GM04503 (cell line): ENCODE data around the gene LHX3.

Experiments used
- DNase-seq: peaks from one replicate; pipeline ENCODE4 v3.0.0-alpha.2; 2012; ENCODE audit warnings: low read depth

Gene LHX3

DNA sequence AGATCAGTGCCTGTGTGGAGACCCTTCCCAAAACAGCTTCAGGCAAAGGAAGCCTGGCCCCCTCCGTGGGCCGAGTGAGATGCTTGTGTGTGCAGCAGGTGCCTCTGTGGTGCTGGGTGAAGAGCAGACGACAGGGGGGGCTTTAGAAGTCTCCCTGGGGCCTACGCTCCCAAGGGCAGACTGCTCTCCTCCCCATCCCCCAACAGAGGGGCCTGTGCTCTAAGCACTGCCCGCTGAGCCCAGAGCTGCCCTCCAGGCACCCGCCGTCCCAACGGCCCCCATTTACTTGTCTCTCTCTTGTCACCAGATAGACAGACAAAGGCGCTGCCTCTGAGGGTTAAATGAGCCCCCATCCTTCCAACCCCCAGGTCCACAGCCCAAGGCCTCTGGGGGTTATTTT, 2.7 kb upstream of the LHX3 start:
- DNase-seq = no peak

DNA sequence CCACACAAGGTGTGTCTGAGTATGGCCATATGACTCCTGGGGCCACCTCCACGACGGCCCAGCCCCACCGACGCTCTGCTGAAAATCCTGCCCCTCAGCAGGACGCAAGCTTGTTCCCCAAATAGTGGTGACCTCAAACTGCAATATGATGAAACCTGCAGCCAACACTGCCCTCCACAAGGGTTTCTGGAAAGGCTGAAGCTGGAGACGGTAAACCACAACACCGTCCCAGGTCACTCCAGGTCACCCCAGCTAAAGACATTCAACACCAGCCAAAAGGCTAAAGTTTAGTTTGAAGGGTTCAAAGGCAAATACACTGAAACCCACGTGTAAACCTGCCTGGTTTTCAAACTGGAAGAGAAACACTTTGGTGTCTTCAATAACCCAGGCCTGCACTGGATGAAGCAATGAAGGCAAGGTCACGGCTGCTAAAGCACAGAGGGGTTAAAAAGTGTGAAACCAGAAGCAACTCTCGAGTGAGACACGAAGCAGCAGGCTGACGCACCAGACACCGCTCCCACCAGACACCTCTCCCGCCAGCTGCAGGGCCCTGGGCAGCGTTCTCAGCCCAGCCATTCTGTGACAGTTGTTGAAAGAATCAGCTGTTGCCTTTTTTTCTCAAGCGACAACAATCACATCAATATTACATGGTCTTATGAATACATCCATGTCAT, 1.8 kb upstream of the LHX3 start:
- no peak for DNase-seq

DNA sequence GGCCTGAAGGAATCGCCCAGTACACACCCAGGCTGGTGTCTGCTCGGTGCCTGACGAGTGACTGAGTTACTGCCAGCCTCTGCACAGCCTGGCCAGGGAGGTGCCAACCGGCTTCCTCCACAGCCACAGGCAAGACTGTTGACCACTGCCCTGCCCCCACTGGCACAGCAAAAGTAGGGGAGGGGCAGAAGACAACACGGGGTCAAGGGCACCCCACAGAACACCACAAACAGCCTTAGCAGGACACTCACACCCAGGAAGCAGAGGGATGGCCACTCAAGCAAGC, 722 bp upstream of the LHX3 start:
- DNase-seq = no peak

DNA sequence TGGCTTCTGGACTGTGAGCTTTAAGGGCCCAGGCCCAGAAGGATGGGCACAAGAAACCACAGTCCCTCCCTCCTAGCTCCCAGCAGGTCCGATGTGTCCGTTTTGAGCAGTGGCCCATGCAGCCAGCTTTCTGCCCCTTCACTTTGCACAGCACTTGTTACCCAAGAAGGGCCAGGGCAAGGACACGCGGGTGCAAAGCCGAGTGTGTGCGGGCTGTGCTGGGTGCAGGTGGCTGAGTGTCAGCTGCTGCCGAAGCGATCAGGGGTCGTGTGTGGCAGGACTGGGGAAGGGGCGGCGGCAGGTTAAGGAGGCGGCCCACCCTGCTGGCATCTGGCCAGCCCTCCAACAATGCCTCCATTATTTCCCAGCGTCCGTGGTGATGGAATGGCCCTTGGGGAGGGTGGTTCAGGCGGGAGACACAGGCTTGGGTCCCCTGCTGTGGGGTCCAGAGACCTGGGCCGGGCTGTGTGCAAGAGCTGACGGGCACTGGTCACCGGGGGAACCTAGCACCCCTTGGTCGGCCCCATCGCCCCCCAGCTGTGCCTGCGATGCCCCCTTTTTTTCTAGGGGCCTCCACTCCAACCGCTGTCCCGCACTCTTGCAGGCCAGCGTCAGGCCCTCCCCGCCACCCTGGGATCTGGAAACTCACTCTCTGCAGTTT, 653 bp downstream of the LHX3 start:
- no peak for DNase-seq

DNA sequence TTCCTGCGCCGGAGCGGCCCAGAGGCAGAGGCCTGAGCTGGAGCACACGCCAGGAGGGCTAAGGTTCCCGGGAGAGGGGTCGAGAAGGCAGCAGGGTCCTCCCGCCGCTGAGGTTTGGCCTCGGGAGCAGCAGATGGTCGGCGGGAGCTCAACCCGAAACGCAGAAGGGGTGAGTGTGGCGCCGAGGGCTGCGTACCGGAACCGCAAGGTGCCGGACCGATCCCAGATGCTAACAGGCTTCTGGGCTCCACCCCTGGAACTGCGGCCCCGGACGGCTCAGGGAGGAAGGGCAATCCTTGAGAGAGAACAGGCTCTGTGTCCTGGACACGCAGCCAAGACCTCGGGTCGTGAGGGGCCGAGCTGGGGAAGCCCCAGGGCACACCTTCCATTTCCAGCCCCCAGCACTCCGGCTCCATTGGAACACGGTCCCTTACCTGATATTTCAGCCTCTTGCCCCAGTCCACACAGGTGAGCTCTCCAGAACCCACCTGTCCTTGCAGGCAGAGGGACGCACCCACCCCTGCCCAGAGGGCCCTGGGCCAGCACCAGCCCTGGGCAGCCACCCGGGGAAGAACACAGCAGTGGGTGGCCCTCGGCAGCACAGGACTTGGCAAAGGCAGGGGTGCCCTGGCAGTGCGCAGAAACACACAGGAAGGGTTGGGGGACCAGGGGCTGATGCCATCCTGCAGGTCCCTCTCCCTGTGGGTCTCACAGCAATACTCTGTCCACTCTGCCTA, 1.4 kb downstream of the LHX3 start:
- DNase-seq = no peak

DNA sequence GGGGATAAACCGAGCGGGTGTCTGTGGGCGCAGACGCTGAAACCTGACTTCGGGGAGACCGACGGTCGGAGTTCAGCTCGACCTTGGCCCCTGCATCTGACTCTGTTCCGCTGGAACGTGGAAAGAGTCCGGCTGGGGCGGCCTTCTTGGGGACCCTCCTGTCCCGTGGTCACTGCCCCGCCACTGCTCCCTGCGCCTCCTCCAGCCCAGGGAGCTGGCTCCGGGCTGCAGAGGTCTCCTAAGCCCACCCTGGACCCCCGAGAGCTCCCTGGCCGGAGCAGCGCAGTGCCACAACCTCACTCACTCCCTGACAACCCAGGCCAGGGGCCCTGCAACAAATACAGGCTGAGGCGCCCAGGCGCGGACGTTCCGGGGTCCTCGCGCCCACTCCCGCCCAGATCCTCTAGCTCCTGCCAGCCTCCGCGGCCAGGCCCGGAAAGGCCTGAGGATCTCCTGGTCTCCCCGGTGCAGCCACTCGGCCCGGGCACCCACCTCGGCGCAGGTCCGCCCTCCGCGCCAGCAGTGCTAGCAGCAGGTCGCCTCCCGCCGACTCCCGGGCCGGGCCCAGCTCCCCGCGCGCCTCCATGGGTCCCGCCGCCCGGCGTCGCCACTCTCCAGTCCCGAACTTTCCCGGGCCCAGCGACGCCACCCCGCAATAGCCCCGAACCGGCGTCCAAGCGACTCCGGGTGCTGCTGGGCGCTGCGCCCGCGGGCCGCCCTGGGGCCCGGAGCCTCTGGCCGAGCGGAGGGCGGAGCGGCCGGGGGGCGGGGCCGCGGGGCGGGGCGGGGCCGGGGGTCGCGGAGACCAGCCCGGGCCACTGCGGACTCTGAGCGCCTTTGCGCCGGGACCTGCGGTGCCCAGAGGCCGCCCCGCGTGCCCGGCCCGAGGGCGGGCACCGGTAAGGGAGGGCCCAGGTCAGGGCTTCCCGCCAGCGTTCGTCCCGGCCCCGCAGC, 2.2 kb downstream of the LHX3 start:
- DNase-seq = no peak

DNA sequence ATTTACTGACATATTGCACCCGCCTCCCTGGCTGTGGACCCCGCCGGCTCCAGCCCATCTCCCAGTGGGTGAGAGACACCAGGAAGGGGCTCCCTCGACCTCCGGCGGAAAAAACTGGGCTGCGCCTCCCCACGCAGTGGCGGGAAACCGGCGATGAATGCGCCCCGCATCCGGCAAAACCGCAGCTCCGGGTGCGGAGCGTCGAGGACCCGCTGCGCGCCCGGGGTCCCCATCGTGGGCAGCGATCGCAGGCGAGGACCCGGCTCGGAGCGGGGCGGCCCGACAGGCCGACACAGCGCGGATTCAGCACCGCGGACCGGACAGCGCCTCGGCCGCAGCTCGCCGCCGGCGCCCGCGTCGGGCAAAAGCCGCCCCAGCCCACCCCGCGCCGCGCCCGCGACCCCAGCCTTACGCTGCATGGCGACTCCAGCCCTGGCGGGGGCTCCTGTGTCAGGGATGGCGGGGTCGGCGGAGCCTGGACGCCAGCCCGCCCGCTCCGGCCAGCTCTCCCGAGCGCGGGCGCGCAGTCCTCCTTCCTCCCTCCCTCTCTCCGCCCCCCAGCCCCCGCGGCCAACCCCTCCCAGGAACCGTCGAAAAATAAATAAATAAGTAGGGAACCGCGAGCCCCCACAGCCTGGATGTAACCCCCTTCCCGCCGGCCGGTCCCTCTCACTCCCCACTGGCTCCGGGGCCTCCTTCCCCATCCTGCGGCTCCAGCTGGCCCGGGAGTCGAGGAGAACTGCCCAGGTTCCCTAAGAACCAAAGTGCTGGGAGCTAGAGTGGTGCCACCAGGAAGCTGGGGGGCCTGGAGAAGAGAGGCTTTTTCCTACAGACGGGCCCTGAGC, 3.1 kb downstream of the LHX3 start:
- DNase-seq = no peak

DNA sequence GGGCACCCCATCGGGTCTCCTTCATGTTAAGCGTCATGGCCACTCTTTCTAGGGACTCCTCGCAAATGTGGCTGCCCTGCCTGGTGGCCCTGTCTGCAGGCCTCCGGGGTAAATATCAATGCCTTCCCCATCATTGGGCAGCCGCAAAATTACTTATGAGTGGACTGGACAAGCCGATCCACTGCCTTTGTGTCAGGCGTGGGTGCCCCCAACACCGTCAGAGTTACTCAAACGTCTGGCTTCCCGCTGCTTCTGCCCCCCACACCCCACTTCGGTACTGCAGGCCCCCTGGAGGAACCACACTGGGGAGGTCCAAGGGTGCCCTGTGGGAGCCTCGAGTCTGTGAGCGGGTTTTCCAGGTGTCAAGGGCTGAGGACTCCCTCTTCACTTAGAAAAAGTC, 3.8 kb downstream of the LHX3 start:
- no peak for DNase-seq

DNA sequence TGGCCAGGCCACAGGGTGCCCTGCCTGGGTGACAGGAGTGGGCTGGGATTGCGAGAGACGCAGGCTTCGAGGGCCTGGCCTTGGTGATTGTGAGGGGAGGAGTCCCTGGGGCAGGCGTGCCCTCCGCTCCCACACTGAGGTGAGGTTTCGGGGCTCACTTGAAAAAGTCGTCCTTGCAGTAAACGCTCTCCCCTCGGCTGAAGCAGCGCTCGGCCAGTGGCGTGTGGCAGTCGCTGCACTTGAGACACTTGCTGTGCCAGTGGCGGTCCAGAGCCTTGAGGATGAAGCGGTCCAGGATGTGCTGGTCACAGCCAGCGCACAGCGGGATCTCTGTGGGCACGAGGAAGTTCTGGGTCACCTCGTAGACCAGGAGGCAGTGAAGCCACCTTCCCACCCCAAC, 4.5 kb downstream of the LHX3 start:
- no peak for DNase-seq

DNA sequence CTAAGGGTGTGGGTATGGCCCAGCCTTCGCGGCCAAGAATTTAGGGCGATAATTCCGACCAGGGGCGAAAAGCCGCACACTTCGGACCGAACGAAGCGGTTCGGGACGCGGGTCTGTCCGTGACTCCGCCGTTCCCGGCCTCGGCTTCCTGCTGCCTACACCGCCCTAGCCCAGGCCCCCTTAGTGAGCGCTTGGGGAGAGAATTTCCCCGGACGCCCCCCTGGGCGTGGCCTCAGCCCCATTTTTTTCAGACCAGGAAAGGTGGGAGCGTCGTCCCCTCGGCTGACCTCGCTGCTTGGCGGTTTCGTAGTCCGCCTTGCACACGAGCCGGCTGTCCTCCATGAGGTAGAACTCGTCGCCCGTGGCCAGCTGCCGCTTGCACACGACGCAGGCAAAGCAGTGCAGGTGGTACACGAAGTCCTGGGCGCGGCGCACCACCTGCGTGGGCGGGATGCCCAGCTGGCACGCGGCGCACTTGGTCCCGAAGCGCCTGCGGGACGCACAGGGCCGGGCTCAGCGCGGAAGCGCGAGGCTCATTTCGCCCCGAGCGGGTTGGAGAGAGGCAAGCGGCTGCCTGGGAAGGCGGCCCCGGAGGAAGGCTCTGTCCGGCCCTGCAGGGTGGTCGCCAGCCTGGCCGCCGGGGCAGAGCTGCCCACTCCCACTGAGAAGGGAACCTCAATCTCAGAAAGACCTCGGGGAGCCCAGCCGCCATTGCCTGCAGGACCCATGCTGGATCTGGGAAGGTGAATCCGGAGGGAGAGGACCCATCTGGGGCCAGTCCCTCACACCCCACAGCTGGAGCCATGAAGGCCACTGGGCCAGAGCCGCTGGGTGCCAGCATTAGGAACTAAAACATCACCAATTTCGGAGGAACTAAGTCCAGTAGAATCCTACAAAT, 5.3 kb downstream of the LHX3 start:
- DNase-seq = no peak

DNA sequence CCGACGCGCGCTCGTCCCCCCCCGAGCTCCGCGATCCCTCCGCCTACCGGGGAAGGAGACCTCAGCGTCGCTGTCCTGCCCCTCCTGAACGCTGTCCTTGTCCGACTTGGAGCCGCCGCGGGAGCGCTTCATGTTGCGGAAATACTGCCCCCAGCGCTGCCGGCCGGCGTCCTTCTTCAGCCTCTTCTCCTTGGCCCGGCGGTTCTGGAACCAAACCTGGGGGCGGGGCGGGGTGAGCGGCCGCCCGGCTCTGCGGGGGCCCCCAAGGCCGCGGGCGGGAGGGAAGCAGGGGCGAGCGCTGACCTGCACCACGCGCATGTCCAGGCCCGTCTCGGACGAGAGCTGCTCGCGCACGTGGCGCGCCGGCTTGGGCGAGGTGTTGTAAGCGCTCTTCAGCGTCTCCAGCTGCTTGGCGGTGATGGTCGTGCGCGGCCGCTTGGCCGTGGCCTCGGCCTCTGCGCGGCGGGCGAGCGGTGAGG, 6.3 kb downstream of the LHX3 start:
- no peak for DNase-seq

DNA sequence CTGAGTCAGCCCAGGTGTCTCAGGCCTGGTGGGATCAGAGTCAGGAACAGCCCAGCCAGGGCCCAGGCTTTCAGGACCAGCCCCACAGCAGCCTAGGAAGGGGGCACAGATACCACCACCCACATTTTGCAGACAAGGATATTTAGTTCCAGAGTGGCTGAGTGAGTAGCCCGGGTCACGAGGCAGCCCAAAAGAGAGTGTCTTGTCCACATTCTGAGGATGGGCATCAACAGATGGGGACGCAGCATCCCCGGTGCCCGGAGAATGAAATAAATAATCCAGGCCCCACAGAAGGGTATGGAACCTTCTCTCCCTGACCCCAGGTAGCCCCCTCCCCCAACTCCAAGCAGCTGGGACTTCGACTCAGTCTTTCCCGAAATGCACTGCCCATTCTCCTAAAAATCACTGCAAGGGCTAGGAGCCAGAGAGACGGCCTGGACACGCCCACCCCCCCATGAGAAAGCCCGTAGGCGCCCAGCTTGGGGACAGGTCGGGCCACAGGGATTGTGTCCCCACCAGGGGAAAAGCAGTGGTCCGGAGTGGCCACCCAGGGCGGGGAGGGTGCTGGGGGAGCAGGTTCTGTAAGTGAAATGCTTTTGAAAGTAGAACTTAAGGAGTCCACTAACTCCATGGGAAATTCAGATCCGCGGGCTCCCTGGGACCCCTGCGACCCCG, 6.9 kb downstream of the LHX3 start:
- no peak for DNase-seq

DNA sequence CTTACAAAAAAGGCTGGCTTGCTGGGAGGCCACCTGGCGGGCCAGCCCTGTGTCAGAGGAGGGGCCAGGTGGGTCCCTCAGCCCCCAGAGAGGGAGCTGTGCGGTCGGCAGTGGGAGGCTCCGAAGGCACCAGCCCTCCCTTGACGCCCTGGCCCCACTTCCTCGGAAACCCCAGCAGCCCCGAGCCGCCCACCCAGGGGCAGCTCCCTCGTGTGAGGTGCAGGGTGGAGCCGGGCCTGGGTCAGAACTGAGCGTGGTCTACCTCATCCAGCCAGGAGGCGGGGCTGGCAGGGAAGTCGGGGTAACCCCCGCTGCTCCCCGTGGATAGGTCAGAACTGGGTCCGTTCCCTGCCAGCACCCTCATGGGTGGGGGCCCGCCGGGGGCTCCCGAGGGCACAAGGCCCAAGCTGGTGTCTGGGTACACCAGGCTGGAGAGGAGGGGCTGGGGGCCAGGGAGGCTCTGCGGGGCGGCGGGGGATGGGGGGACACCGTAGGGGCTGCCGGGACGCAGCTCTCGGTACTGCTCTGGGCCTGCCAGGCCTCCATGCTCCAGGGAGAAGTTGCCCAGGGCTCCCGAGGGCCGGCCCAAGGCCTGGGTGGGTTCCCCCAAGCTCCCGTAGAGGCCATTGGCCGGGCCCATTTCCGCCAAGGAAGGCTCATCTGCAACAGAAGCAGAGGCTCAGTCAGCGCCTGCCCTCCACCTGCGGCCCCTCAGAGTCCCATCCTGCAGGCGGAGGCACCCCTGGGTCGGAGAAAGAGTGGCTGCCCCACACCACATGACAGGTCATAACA, 7.6 kb downstream of the LHX3 start:
- DNase-seq = no peak

DNA sequence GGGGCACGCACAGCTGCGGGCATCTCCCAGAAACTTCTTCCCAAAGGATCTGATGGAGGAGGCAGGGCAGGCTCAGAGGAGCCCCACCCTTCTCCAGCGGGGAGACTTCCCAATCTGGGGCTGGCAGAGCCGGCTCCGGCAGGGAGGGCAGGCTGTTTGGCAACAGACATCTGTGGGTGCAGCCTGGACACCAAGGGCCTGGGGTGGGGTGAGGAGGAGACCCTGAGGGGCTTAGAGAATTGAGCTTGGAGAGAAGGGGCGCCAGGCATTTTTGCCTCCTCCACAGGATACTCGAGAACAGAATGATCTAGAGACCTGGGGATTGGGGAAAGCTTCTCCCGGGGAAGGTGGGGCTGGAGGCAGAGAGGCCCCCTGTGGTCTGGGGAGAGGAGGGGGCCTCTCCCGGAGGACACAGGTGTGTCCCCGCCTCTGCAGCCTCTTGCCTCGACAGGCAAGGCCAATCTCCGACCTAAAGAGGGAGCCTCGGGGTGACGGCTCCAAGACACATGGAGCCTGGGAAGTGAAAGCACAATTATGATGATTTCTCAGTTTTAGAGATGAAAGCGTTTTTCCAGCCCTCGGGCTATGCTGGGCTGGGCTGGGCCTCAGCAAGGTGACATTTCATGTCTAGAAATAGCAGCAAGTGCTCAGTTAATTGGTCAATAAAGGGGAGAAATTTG, 8.4 kb downstream of the LHX3 start:
- no peak for DNase-seq

DNA sequence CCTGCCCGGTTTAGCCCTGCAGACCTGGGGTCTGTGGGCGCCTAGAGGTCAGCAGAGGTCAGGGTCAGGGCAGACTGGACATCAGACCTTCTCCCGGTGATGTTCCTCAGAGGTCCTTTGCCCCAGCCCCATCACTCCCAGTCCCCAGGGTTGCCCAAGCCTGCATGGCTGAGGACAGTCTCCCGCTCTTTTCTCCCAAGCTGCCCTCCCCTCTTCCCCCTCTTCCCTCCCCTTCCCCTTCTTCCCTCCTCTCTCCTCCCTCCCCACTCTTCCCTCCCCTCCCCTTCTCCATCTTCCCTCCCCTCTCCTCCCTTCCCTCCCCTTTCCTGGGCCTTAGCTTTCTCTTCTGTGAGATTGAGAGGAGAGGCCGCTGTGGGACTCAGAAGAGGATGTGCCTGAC, 10.4 kb downstream of the LHX3 start:
- no peak for DNase-seq

DNA sequence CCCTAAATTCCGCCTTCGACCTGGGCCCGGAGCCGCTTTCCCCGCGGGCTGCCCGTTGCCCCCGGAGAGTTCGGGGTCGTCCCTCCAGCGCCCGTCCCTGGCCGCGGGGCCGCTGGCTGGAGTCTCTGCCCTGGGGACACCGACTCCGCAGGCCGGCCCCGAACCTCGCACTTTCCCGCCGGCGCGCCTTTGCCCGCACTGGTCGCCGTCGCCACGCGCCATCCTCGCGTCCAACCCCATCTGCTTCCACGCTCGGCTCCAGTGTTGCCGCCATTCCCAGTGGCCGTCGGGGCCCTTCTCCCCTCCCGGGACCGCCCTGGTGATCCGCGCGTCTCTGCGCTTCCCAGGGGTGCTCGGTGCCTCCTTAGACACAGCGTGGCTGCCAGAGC, 11.0 kb downstream of the LHX3 start:
- DNase-seq = no peak

DNA sequence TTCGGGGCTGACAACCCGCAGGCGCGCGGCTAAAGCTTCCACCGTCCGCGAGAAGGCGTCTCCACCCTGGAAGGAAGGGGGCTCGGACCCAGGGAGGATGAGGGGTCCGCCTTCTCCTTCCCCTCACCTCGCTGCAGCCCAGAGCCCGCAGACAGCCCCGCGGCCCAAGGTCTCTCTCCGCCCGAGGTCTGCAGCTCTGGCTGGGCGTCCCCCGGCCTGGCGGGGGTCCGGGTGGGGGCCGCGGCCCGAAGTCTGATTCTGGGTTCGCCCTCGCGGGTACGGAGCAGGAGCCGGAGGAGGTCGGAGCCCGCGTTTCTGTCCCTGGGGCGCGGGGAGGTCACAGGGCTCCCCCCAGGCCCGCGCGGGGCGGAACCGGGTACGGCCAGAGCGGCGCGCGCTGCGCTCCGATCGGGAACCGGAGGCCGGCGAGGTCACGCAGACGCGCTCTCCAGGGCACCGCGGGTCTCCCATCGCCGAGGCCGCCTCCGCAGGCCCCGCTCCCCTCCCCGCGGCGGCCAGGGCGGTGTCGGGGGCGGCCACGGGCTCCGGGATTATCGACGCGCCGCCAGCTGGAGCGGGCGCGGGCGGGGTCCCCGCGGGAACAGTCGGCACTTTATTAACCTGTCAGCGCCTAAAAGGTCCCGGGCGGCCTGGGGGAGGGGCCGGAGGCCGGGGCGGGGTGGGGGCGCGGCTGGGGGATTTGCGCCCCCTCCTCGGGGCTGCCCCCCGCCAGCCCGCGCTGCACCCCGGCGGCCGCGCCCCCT, 11.6 kb downstream of the LHX3 start:
- DNase-seq = no peak
